SK-N-MC (cell line): Measurements from ENCODE around the gene UNG.
"Not testable (repeated sequence)": the region's sequence is repeated elsewhere in the genome, so short reads cannot be mapped to it uniquely, and the experiment has no call there.

Experiments used
- DNase-seq: peaks from one replicate; pipeline ENCODE4 v3.0.0-alpha.2; 2011; ENCODE audit warnings: low read depth, low spot score
- H3K27ac ChIP-seq: fragments of 200-600 bp; sonication (generic); 2 replicates; pipeline ENCODE4 v1.5.1; 2016; ENCODE audit warnings: mixed run types
- H3K36me3 ChIP-seq: fragments of 200-600 bp; sonication (generic); 2 replicates; pipeline ENCODE4 v1.6.1; 2017; ENCODE audit warnings: antibody characterized with exemption, low read length, mixed read lengths; ENCODE audit not compliant: insufficient read depth
- H3K4me3 ChIP-seq: fragments of 200-600 bp; sonication (generic); 2 replicates; pipeline ENCODE4 v1.5.1; 2016
- H3K9ac ChIP-seq: fragments of 200-600 bp; sonication (generic); 2 replicates; pipeline ENCODE4 v1.8.0; 2017; ENCODE audit warnings: mixed run types, mixed read lengths; ENCODE audit not compliant: insufficient read length
- H3K9me3 ChIP-seq: fragments of 200-600 bp; sonication (generic); 2 replicates; pipeline ENCODE4 v1.6.1; 2017; ENCODE audit warnings: low read depth, mild to moderate bottlenecking, antibody characterized with exemption, low read length, moderate library complexity, mixed read lengths
- EZH2 ChIP-seq: fragments of 200-600 bp; sonication (generic); IDR thresholded peaks from one replicate; pipeline ENCODE4 v1.6.1; 2017; ENCODE audit warnings: antibody characterized with exemption
- FOXP2 ChIP-seq: optimal IDR thresholded peaks from 2 replicates; pipeline ENCODE3; 2011; ENCODE audit warnings: mild to moderate bottlenecking, moderate library complexity; ENCODE audit not compliant: insufficient read depth; ENCODE audit errors: extremely low read length, control extremely low read depth
- POLR2AphosphoS5 ChIP-seq: IDR thresholded peaks from 2 replicates; pipeline ENCODE4 v1.6.1; 2012; ENCODE audit warnings: mild to moderate bottlenecking, low read depth, low read length, borderline replicate concordance

The UNG gene

GRCh38 chr12:109097435-109098182, at the start of gene UNG:
Gene UNG (plus strand): TSS chr12:109097597. CDS start chr12:109097680, 83 bp downstream.
- Histone ChIP-seq H3K9me3 (no peaks in the 10 kb centered on the region), H3K4me3 (peak within 1 kb of the TSS; percentile 87), H3K27ac (peak within 1 kb of the TSS; percentile 72), H3K9ac (peak within 1 kb of the TSS; percentile 80), H3K36me3 (peaks cover 39% of the 10 kb centered on the region)
- TF ChIP-seq FOXP2 (no peak), POLR2AphosphoS5 (peak; percentile 61; the same call in 1 of the 2 replicates)
- no peak for DNase-seq

GRCh38 chr12:109048706-109049105, 48.7 kb upstream of the UNG start:
- not testable (repeated sequence) for H3K9me3 ChIP-seq, DNase-seq, H3K27ac ChIP-seq, H3K36me3 ChIP-seq, H3K9ac ChIP-seq, H3K4me3 ChIP-seq

- H3K36me3 ChIP-seq, H3K4me3 ChIP-seq, H3K9ac ChIP-seq, H3K9me3 ChIP-seq, DNase-seq, H3K27ac ChIP-seq: not testable (repeated sequence)
These were observed 47.6 kb upstream of the UNG start for GRCh38 chr12:109049794-109050193.

- Histone ChIP-seq H3K36me3 (no peaks in the 10 kb centered on the region), H3K9ac (no peak overlapping the region), H3K27ac (no peak overlapping the region), H3K4me3 (peak overlapping the region; percentile 88), H3K9me3 (no peaks in the 10 kb centered on the region)
- no peak for TF ChIP-seq FOXP2
- TF ChIP-seq POLR2AphosphoS5: no peak
- no peak for TF ChIP-seq EZH2
- no peak for DNase-seq
These were observed 45.3 kb upstream of the UNG start for GRCh38 chr12:109052097-109052413.

- Histone ChIP-seq H3K27ac (no peak within 1 kb of the TSS), H3K9me3 (no peaks in the 10 kb centered on the region), H3K36me3 (peaks cover 3% of the 10 kb centered on the region; the same call in 1 of the 2 replicates), H3K4me3 (peak within 1 kb of the TSS; percentile 88), H3K9ac (peak within 1 kb of the TSS; percentile 89)
- DNase-seq: peak; percentile 82
- TF ChIP-seq EZH2 (no peak), POLR2AphosphoS5 (peak; percentile 61), FOXP2 (peak; percentile 82)
These were observed 44.7 kb upstream of the UNG start, which contains the start of gene USP30 for GRCh38 chr12:109052414-109053323. Gene USP30 (plus strand): TSS chr12:109052576. CDS start chr12:109052679, 103 bp downstream.

GRCh38 chr12:109053382-109054123, 43.8 kb upstream of the UNG start:
- DNase-seq: no peak
- peak overlapping the region; percentile 89 for H3K9ac ChIP-seq

GRCh38 chr12:109054124-109054513, 43.3 kb upstream of the UNG start:
- DNase-seq, H3K4me3 ChIP-seq, H3K9me3 ChIP-seq, H3K9ac ChIP-seq, H3K27ac ChIP-seq: not testable (repeated sequence)
- peaks cover 16% of the 10 kb centered on the region; the same call in 1 of the 2 replicates for H3K36me3 ChIP-seq

More at GRCh38 chr12:109053382-109054123, 43.8 kb upstream of the UNG start:
- Histone ChIP-seq H3K36me3 (peaks cover 11% of the 10 kb centered on the region; the same call in 1 of the 2 replicates), H3K27ac (no peak overlapping the region), H3K4me3 (peak overlapping the region; percentile 88), H3K9me3 (no peaks in the 10 kb centered on the region)
- no peak for TF ChIP-seq POLR2AphosphoS5
- no peak for TF ChIP-seq FOXP2
- TF ChIP-seq EZH2: no peak

GRCh38 chr12:109054520-109054919, 42.9 kb upstream of the UNG start:
- TF ChIP-seq EZH2 (no peak), POLR2AphosphoS5 (no peak), FOXP2 (no peak)
- Histone ChIP-seq H3K9me3 (no peaks in the 10 kb centered on the region), H3K9ac (no peak overlapping the region), H3K4me3 (no peak overlapping the region), H3K27ac (no peak overlapping the region), H3K36me3 (peaks cover 16% of the 10 kb centered on the region; the same call in 1 of the 2 replicates)
- no peak for DNase-seq
